ENCODE data around the gene ADCY1. TPM values are rescaled to one million over a fixed set of nuclear protein-coding genes. Genes with fewer than 3 reads are reported as not detected.
"Not testable (repeated sequence)": the region's sequence is repeated elsewhere in the genome, so short reads cannot be mapped to it uniquely, and the experiment has no call there.

Gene ADCY1
- total RNA-seq, 1 donor from 2014 or later = 4.7 TPM

DNA sequence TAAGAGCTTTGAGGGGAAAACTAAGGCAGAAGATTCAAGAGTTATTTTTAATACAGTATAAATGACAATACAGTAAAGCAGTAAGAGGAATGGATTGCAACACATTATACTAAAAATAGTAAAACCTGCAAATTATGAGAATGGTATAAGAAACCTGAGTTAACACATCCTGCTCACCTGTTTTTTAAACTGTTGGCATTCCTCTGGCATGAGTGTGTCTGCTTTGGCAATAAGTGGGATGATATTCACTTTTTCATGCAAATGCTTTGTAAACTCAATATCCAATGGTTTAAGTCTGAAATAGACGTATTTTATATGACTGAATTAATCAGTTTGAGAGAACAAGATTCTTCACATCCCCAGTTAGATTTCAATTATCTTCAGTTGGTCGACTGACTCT lies 177.2 kb downstream of the ADCY1 start:
- H3K27ac Mint-ChIP-seq; H3K27me3 Mint-ChIP-seq (ENCODE audit: low read depth); H3K4me1 Mint-ChIP-seq; H3K36me3 Mint-ChIP-seq; DNase-seq (ENCODE audit: low spot score in 2 of 2, unreplicated experiment in 2 of 2); H3K9me3 Mint-ChIP-seq; H3K4me3 Mint-ChIP-seq: not testable (repeated sequence)

DNA sequence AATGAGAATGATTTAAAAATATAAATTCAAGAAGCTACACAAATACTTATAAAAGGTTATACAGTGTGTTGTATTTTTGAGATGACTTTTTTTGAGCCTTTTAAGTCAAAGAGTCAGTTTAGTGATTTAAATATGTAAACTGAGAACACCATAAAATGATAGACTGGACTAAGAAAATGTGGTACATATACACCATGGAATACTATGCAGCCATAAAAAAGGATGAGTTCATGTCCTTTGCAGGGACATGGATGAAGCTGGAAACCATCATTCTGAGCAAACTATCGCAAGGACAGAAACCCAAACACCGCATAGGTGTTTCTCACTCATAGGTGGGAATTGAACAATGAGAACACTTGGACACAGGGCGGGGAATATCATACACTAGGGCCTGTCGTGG lies 182.2 kb downstream of the ADCY1 start:
- peaks cover 13% of the 10 kb centered on the region for H3K4me1 Mint-ChIP-seq
- not testable (repeated sequence) for H3K9me3 Mint-ChIP-seq; H3K27ac Mint-ChIP-seq; DNase-seq (ENCODE audit: low spot score in 2 of 2, unreplicated experiment in 2 of 2); H3K27me3 Mint-ChIP-seq (ENCODE audit: low read depth); H3K36me3 Mint-ChIP-seq; H3K4me3 Mint-ChIP-seq

- not testable (repeated sequence) for H3K36me3 Mint-ChIP-seq; H3K4me3 Mint-ChIP-seq; H3K27me3 Mint-ChIP-seq (ENCODE audit: low read depth); H3K9me3 Mint-ChIP-seq; DNase-seq (ENCODE audit: low spot score in 2 of 2, unreplicated experiment in 2 of 2)
- H3K27ac Mint-ChIP-seq = peak overlapping the region; percentile 37
- H3K4me1 Mint-ChIP-seq = peaks cover 13% of the 10 kb centered on the region
- TF ChIP-seq CTCF (IDR thresholded peaks at IDR 0.05; ENCODE audit: unreplicated experiment) = peak; percentile 55
Observed at GRCh38 chr7:45756757-45757156, 182.6 kb downstream of the ADCY1 start.

DNA sequence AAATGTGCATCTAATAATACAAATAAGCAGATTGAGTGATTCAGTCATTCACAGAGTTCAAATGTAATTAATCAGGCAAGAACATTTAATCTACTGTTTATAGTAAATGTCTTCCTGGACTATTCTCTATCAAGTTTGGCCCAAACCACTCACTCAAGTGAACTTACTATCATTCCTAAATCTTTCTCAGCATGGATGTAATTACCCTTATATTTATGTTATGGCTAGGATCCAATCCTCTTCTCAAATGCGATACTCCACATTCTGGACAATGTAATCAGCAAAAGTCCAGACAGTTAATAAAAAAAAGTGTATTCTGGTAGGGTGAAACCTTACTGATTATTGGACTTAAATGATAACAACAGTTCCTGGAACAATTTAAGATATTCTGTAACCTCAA lies 185.3 kb downstream of the ADCY1 start:
- not testable (repeated sequence) for H3K36me3 Mint-ChIP-seq; H3K4me3 Mint-ChIP-seq; H3K27me3 Mint-ChIP-seq (ENCODE audit: low read depth); DNase-seq (ENCODE audit: low spot score in 2 of 2, unreplicated experiment in 2 of 2); H3K9me3 Mint-ChIP-seq
- H3K27ac Mint-ChIP-seq = peak overlapping the region; percentile 6
- peaks cover 13% of the 10 kb centered on the region for H3K4me1 Mint-ChIP-seq

DNA sequence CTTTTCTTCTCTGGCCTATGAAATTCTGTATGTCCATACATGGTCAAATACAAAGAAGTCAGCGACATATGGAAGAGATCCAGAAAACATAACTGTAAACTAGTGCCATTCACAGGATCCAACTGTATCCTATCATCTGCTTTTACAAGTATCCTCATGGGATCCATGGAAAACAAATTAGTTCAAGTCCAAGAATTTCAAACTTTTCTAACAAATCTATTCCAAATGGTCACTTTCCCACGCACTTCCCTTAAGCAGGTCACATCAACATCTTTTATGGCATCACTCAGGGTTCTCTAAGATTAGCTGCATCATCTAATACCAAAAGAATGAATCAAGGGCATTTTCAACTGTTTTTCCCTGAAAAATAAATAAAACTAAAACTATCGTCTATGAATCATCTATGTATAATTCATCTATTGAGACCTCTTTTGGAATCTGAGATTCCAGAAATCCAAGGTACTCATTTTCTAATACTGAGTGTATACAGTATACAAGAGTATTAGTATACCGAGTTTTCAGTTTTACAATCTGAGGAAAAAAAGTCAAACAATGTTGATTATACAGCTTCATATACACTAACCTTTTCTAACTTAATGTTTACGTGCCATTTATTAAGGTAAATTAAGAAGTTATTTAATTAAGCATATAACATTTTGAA lies 187.5 kb downstream of the ADCY1 start:
- H3K4me1 Mint-ChIP-seq = peaks cover 13% of the 10 kb centered on the region
- not testable (repeated sequence) for H3K36me3 Mint-ChIP-seq; H3K27ac Mint-ChIP-seq; H3K9me3 Mint-ChIP-seq; DNase-seq (ENCODE audit: low spot score in 2 of 2, unreplicated experiment in 2 of 2); H3K4me3 Mint-ChIP-seq; H3K27me3 Mint-ChIP-seq (ENCODE audit: low read depth)

DNA sequence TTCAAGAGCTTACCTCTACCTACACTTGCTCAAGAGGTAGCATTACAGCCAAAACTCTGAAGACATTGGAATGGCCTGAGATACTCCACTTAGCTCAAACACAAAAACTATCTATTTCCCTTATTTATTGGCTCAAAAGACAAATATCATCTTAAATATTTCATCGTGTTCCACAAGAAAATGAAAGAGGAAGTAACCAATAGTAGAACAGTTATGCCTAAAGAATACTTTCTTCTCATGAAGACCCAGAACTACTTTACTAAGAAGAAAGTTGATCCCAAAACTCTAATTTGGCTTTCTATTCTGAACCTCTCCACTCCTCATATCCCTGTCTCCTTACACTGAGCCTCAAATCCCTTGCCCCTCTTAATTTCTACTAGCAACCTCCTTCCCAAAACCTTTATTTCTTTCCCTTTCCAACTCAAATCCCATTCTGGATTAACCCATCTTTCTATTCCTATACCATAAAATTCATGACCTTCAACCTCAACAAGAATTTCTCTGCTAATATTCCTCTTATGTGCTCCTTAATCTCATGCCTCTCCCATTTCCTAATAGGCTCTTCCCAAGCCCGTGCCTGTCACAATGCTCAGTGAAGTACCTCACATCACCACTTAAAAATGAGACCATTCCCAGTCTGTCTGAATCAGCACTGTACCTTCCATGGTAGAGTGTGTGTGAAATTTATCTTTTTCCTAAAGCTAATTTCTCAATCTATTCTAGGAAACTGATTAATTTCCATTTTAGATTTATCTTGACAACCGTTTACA lies 188.2 kb downstream of the ADCY1 start:
- H3K27me3 Mint-ChIP-seq (ENCODE audit: low read depth); H3K36me3 Mint-ChIP-seq; H3K4me1 Mint-ChIP-seq; DNase-seq (ENCODE audit: low spot score in 2 of 2, unreplicated experiment in 2 of 2); H3K4me3 Mint-ChIP-seq; H3K27ac Mint-ChIP-seq; H3K9me3 Mint-ChIP-seq: not testable (repeated sequence)

DNA sequence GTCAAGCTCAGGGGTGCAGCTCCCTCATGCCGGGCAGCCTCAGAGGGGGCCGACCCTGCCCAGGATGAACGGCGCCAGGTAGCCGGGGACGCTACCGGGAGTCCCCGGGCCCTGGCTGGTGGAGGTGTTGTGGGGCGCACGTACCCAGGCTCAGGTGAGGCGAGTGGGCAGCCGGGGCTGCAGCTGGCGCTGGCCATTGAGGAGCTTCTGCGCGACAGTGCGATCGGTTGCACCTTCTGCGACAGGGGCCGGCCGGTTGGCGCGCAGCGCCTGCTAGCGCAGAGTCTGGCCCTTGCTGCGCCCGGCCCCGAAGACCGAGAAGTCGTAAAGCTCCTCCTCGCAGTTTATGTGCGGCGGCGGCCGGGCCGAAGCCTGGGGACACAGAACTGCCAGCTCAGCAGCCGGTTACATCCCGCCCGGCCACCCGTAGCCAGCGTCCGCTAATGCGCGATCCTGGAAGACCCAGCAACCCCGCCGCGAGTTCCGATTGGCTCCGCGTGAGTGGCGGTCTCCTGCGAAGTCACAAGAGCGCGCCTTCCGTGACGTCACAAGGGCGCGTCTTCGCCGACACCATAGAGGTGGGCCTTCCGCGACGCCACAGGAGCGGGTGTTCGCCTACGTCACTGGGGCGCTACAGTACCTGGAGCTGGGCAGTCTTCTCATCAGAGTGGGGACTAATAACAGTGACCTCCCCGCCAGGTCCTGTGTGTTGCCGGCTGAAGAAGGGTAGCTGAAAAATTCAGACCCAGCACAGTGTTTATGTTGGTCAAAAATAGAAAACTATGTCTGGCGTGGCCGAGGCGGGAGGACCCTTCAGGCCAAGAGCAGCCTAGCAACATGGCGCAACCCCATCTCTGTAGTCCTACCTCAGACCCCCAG lies 194.6 kb downstream of the ADCY1 start:
- Mint-ChIP-seq H3K27ac (peak overlapping the region; percentile 99), H3K4me3 (peak overlapping the region; percentile 94), H3K4me1 (peaks cover 12% of the 10 kb centered on the region)
- peak; percentile 96 to 99 for DNase-seq (ENCODE audit: low spot score in 2 of 2, unreplicated experiment in 2 of 2)
- not testable (repeated sequence) for H3K36me3 Mint-ChIP-seq; H3K27me3 Mint-ChIP-seq (ENCODE audit: low read depth); H3K9me3 Mint-ChIP-seq

- H3K27ac Mint-ChIP-seq = peak overlapping the region; percentile 99
- not testable (repeated sequence) for H3K36me3 Mint-ChIP-seq; H3K27me3 Mint-ChIP-seq (ENCODE audit: low read depth); H3K9me3 Mint-ChIP-seq; DNase-seq (ENCODE audit: low spot score in 2 of 2, unreplicated experiment in 2 of 2)
- H3K4me3 Mint-ChIP-seq = peak overlapping the region; percentile 94
- peaks cover 12% of the 10 kb centered on the region for H3K4me1 Mint-ChIP-seq
Observed at GRCh38 chr7:45769626-45770025, 195.5 kb downstream of the ADCY1 start.
